Inferior parietal cortex (tissue), 1 donor: ENCODE data around the gene KPNA5.
A peak's percentile ranks its signal among the peaks of the same experiment; 100 is the strongest.
"Not testable (repeated sequence)": the region's sequence is repeated elsewhere in the genome, so short reads cannot be mapped to it uniquely, and the experiment has no call there.

Source experiments
- DNase-seq: peaks from one replicate; pipeline ENCODE4 v3.0.0-alpha.2; 2016; ENCODE audit errors: extremely low spot score

KPNA5 gene

GRCh38 chr6:116703888-116704287, 22.9 kb downstream of the KPNA5 start:
- not testable (repeated sequence) for DNase-seq

- no peak for DNase-seq
These were observed 24.9 kb downstream of the KPNA5 start for GRCh38 chr6:116705917-116706316.

- no peak for DNase-seq
These were observed 33.3 kb downstream of the KPNA5 start for GRCh38 chr6:116714296-116714695.

GRCh38 chr6:116714761-116715160, 33.8 kb downstream of the KPNA5 start:
- no peak for DNase-seq

GRCh38 chr6:116726947-116727346, 45.9 kb downstream of the KPNA5 start:
- DNase-seq, result no peak

- no peak for DNase-seq
These were observed 49.5 kb downstream of the KPNA5 start for GRCh38 chr6:116730513-116730912.

- DNase-seq, result no peak
These were observed 56.0 kb downstream of the KPNA5 start for GRCh38 chr6:116737004-116737403.

GRCh38 chr6:116740486-116740885, 59.5 kb downstream of the KPNA5 start:
- not testable (repeated sequence) for DNase-seq

GRCh38 chr6:116741571-116741970, 60.6 kb downstream of the KPNA5 start:
- no peak for DNase-seq

GRCh38 chr6:116745176-116745575, 64.2 kb downstream of the KPNA5 start:
- DNase-seq, result no peak

GRCh38 chr6:116761779-116762178, 80.8 kb downstream of the KPNA5 start:
- DNase-seq, result no peak

- no peak for DNase-seq
These were observed 81.2 kb downstream of the KPNA5 start for GRCh38 chr6:116762235-116762634.

- no peak for DNase-seq
These were observed 82.0 kb downstream of the KPNA5 start for GRCh38 chr6:116763048-116763447.

GRCh38 chr6:116763906-116764628, 83.1 kb downstream of the KPNA5 start:
- DNase-seq, result no peak

- no peak for DNase-seq
These were observed 83.6 kb downstream of the KPNA5 start for GRCh38 chr6:116764629-116764960.

GRCh38 chr6:116764961-116765841, 84.2 kb downstream of the KPNA5 start, which contains the start of gene FAM162B:
Gene FAM162B, minus strand, starts transcription at chr6:116765719. Its CDS starts 143 bp downstream, at chr6:116765576.
- DNase-seq, result no peak

GRCh38 chr6:116766506-116767176, 85.6 kb downstream of the KPNA5 start:
- no peak for DNase-seq

- DNase-seq, result no peak
These were observed 86.7 kb downstream of the KPNA5 start for GRCh38 chr6:116767715-116768114.

GRCh38 chr6:116772450-116772849, 91.4 kb downstream of the KPNA5 start:
- DNase-seq, result no peak

GRCh38 chr6:116773886-116774285, 92.9 kb downstream of the KPNA5 start:
- DNase-seq, result no peak

- DNase-seq, result peak; percentile 73
These were observed 98.7 kb downstream of the KPNA5 start for GRCh38 chr6:116779573-116780164.

- no peak for DNase-seq
These were observed 102.8 kb downstream of the KPNA5 start for GRCh38 chr6:116783852-116784251.
